Fibroblast of skin of scalp (primary cell): ENCODE measurements around the gene ZNF532.
"Not testable (repeated sequence)": the region's sequence is repeated elsewhere in the genome, so short reads cannot be mapped to it uniquely, and the experiment has no call there.

Experiments
- DNase-seq: peaks from one replicate; pipeline ENCODE4 v3.0.0-alpha.2; 2013

Gene ZNF532

DNA sequence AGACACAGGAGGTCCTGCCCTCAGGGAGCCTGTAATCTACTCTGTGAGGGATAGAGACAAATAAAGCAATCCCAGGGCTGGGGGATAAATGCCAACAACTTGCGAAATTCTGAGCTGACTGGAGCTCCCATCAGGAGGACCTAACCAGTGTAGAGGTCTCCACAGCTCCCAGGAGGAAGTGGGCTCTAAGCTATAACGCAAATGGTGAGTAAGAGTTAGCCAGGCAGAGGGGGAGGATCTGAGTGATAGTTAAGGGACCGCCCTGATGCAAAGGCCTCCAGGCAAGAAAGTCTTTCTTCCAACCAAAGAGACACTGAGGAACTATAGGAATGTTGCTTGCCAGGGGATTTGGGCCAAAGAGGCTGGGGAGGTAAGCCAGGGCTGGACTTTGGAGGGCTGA, 16.0 kb upstream of the ZNF532 start:
- peak; percentile 42 for DNase-seq

DNA sequence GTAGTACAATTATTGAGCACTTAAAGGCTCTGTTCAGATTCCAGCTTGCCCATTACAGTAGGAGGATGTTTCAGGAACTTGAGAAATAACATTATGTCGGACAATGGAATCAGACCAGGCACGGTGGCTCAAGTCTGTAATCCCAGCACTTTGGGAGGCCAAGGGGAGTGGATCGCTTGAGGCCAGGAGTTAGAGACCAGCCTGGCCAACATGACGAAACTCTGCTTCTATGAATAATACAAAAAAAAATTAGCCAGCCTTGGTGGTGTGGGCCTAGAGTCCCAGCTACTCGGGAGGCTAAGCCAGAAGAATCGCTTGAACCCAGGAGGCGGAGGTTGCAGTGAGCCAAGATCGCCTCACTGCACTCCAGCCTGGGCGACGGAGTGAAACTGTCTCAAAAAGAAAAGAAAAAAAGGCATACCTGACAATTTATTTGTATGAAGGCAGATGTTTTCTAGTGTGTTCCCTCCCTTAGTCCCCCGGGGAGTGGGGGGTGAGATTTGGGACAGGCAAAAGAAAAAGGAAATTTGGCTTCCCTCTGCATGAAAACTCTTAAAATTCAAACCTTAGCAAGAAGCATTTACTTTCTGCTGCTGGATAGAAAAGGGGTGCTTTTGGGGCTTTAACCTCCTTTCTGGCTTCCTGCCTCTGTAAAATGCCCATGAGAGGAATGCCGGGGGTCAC, 13.7 kb upstream of the ZNF532 start:
- DNase-seq, result no peak

DNA sequence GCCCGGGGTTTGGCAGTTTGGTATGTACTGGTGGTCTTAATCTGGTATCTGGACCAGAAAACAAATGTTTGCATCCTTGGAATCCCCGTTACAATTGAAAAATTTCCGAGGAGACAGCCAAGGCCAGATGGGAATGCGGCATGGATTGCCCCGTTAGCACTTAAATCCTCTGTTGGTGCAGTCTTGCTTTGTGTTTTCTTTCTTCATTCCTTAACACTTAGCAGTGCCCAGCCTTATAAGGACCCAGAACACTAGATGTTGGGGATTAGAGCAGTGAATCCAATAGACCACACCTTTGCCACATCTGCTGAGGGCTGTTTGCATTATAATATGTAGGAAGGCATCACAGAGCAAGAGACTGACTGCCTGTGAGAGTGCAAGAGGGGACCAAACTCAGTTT, 12.8 kb upstream of the ZNF532 start:
- DNase-seq, result no peak

DNA sequence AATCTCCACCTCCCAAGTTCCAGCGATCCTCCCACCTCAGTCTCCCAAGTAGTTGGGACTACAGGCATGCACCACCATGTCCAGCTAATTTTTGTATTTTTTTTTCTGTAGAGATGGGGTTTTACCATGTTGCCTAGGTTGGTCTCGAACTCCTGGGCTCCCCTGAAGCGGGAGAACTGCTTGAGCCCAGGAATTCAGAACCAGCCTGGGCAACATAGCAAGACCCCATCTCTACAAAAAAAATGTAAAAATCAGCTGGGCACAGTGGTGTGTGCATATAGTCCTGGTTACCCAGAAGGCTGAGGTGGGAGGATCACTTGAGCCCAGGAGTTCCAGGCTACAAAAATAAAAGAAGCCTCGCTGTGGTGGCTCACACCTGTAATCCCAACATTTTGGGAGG, 12.0 kb upstream of the ZNF532 start:
- no peak for DNase-seq

DNA sequence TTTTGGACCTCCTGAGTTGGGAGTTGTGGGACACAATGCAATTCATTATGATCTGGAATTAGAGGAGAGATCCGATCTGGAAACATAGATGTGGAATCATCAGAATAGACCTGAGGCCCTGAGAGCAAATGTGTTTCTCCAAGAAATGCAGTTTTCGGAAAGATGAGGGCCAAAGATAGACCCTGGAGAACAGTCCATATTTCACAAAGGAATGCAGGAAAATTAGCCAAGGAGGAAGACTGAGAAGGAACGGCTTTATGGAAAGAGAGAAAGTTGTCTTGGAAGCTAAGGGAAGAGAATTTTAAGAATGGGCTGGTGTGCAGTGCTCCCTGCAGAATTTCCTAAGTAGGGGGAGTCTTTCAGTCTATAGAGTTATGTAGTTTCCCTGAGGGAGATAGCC, 11.1 kb upstream of the ZNF532 start:
- DNase-seq, result no peak

DNA sequence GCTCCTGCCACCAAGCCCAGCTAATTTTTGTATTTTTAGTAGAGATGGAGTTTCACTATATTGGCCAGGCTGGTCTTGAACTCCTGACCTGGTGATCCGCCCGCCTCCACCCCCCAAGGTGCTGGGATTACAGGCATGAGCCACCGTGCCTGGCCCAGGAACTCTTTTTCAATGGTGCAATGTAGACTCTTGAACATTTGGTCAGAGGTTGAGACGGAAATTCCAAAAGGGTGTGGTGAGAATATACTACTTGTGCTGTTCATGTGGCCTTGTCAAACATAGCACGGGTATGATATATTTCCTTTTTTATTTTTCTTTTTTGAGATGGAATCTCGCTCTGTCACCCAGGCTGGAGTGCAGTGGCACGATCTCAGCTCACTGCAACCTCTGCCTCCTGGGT, 9.2 kb upstream of the ZNF532 start:
- DNase-seq, result not testable (repeated sequence)

DNA sequence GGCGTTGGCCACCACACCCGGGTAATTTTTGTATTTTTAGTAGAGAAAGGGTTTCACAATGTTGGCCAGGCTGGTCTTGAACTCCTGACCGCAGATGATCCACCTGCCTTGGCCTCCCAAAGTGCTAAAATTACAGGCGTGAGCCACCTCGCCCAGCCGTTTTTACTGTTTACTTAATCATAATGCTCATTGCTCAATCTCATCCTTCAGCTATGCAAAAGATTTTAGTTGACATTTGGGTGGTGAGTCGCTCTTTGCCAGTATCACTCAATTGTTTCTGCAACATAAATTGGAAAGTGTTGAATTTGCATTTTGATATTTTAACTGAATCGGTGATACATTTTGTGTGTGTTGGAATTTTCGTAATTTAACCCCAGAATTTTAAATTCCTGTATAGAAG, 7.8 kb upstream of the ZNF532 start:
- peak; percentile 72 for DNase-seq

DNA sequence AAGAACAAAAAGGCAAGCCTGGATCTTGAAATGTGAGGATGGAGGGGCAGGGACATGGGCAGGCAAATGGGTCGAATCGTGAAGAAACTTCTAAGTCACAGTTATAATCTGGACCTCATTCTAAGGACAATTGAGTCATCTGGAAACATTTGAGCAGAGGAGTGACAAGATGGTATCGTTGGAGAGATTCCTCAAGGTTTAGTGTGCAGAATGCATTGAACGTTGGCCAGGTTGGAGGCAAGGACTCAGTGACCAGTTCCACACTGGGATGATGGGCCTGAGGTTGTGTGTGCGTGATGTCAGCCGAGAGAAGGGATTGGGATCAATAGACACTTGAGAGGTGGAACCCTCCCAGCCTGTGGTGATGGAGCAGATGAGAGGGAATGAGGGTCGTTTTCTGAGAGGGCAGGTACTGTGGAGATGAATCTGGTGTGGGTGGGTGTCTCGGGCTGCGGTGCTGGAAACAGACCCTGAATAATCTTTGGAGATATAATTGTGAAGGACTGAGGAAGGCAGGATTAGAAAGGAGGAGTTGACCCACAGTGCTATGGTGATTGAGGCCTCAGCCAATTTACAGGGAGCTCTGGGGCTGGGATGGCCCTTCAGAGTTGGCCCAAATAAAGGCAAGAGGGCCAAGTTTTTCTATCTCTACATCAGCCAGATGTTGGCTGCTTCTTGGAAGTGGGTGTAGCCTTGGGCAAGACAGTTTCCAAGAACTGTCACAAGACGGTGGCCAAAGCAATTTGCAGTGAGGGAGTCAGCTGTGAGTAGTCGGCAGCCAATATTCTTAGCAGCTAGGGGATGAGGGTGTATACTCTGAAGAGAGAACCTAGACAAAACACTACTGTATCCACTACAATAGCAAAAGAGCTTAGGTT, 5.8 kb upstream of the ZNF532 start:
- DNase-seq, result no peak

DNA sequence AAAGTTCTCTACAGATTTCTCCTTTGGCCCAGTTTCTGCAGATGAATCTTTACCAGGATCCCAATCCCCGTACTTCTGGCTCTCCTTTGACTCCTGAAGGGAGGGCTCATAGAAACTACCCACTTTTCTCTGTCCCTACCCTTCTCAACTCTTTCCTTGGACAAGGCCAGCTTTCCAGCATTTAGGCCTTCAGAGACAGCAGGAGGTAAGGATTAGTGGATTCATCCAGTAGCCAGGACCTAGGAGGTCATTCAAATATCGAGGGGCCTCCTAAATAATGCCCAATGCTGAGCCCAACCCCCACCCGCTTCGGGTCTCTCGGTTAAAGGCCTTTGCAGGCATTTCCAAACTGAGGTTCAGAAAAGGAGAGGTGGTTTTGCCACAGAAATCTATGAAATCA, 4.8 kb upstream of the ZNF532 start:
- no peak for DNase-seq

DNA sequence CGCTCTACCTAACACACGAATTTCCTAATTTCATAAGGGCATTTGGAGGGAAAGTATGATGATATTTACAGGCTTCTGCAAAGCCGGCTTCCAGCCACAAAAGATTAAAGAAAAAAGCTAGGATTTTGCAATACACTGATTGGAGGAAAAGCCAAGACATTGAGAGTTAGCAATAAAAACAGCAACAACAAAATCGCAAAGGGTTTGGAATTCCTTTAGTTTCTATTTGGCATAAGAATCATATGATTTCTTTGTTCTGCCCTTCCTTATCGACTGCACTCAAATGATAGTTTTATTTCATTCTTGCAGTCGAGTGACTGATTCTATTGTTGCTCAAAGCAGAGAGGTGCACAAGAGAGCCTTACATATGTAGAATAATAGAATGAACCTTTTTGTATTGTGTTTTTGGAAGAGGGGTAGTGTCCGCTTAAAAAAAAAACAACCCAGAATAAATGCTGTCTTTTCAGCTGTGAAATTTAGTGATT, 3.9 kb upstream of the ZNF532 start:
- DNase-seq, result no peak

DNA sequence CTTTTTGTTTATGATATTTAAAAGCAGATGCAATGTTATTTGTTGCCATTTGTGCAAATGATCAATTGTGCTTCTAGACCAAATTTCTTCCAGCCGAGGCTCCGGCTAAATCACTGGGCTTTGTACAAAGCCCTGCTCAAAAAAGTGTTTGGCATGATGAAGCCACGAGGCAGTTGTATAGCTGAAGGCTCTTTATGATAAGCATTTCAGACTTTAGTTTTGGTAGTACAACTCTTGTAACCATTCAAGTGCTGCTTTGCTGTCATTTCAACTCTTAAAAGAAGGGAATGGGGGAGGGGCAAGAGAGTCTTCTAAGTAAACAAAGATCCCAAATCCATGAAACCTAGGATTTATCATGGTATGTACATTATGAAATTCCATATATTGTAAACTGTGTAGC, 3.3 kb upstream of the ZNF532 start:
- DNase-seq, result no peak

DNA sequence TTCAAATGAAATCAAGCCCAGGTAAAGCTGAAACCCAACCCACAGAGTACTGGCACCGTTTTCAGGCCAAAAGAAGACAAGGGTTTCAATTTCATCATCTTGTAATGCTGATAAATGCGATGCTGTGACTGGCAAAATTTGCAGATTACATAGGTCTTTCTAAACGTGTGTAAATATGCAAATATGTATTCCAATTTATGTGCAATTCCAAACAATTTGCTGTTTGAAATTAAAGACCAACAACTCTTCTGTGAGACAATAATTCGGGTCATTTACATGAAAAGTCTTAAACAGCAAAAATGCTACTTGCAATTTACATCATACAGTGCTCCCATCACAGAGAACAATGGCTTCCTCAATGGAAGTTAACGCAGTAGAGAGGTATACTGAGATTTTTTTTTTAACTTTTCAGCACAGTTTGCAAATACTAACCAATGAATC, 2.8 kb upstream of the ZNF532 start:
- no peak for DNase-seq

DNA sequence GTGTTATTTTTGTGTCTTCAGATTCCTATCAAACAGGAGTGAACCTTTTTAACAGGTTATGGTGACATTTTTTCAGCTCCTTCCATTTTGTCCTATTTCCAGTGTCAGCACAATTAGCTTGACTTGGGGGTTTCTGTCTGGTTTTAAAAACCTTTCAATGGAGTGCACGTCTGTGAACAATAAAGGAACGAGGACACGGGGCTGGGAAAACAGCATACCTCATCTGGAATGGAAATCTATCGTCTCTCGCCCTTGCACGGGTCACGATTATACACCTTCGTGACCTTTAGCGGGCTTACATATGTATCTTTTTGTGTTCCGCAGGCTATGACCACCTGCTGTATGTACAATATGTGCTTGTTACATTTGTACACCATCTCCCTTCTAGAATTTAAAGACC, 2.3 kb upstream of the ZNF532 start:
- DNase-seq, result no peak

DNA sequence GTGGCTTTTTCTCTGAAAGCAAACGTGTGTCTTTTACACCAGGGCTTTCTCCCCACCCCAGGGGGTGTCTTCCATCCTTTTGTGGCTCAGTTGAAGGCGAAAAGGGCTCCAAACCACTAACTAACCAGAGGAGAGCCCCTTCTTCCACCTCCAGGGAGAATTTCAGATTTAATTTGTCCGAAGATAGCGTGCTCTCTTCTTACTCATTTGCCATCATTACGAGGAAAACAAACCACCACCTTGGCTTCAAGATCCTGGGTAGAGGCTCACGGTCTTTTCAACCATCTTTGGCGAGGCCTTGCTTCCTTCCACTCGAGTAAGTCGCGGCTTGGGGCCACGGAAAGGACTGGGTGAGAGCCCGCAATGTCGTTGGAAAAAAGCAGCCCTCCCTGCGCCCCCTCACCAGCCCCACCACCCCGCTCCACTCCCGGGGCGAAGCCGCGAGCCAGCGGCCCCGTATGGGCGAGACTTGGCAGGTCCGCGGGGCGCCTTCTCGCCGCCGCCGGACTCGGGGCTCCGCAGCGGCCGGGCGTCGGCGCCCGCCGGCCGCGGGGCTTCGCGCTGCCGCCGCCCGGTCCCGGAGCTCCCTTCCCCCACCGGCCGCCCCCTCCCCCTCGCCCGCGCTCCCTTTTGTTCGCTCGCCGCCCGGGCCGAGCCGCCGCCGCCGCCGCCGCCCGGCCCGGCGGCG, 1.7 kb upstream of the ZNF532 start:
- DNase-seq, result peak; percentile 51

DNA sequence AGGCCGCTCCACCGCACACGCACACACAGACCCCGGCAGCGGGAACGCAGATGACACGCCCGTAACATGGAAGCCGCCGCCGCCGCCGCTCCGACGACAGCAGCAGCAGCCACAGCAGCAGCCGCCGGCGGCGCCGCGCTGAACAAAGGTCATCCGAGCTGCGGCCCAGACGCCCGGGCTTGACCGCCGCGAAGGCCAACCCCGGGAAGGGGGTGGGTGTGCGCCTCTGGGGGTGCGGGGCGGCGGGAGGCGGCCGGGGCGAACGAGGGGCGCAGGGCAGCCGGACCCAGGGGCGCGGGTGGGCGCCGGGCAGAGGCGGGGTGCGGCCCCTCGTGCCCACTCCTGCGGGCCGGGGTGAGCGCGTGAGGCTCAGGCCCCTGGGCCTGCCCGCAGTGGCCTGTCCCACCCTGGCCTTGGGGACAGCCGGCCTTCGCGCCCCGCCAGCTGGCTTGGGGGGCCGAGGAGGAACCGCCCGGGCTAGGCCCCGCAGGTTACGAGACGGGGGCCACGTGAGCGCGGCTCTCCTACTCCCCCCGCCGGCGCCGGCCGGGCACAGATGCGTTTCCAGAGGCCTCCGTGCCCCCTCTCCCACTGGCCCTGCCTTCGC, 1.0 kb upstream of the ZNF532 start:
- DNase-seq, result peak; percentile 52

DNA sequence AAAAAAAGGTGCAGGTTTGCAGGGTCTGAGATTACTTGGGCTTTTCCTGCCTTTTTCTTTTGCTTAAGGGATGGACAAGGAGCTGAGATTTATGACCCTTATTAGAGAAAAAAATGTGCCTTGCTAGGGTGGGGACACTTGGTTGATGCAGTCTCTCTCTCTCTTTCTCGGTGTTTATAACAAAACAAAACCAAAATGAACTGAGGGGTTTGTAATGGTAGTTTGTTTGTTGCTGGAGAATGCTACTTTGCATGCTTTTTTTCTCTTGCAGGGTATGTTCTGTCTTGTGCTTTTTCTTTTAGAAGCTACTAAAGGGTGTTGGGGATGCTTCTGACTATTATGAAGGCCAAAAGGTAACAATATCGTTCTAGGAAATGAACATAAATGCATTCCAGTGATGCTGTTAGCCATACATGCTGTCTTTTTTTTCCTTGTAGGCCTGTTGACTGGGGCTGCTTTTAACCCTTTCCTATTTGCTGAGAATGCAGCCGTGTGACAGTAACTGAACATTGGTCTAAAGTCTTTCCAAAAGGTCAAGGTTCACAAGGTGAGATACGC, 435 bp downstream of the ZNF532 start:
- DNase-seq, result no peak

DNA sequence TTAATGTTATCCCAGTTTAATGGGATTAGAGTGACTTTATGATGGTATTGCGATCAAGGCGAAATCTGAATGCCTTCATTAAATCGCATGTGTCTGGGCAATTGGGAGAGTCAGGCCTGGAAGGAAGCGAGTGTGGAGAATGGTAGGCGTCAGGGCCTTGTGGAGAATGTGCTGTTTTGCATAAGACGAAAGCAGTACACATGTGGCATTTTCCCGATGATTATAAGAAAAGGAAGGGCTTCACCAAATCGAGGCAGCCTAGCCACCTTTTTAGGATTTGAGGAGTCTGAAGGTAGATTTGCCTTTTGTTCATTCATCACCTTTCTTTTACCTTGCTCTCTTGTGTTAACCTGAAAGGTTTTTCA, 1.0 kb downstream of the ZNF532 start:
- DNase-seq, result no peak

DNA sequence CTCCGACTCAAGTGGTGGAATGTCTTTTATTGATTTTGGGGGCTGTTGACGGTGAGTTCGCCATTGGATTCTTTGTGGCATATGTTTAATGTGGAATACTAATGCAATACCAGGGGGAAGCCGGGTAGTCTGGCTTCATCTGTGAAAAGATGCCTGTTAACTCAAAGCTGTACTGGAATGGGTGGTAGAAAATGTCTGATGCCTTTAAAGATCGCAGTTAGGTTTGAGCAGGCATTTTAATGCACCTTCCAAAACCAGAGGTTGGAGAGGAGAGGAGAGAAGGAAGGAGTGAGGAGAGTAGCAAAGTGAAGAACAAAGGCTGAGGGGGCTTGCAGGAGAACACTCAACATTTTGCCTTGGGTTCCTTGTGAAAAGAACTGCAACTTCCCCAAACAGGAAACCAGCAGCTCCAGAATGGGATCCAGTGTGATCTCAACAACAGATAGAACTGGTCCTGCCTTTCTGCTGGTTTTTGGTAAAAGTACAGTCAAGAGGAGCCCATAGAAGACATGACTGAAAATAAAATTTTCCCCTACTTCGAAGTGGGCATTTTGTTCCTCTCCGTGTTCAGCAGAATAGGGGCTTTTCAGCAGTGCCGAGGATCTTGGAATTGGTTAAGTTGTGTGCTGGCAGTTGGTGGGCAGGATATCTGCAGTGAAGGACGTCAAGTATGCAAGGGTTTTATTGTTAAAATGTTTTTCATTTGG, 1.5 kb downstream of the ZNF532 start:
- DNase-seq, result no peak

DNA sequence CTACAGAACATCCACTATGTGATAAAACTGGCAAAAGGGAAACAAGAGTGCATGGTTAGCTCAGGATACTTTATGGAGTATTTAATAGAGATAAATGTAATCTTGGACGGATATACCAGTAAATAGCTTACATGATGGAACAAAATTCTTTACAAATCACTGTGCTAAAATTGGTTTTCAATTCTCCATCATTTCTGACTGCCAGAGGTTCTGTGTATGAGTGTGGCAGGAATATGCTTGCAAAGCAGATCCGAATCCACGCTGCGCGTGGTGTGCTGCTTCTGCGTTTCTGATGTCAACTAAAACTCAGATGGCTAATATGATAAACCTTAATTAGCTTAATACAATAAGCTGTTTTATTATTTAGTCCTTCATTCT, 2.1 kb downstream of the ZNF532 start:
- DNase-seq, result no peak

DNA sequence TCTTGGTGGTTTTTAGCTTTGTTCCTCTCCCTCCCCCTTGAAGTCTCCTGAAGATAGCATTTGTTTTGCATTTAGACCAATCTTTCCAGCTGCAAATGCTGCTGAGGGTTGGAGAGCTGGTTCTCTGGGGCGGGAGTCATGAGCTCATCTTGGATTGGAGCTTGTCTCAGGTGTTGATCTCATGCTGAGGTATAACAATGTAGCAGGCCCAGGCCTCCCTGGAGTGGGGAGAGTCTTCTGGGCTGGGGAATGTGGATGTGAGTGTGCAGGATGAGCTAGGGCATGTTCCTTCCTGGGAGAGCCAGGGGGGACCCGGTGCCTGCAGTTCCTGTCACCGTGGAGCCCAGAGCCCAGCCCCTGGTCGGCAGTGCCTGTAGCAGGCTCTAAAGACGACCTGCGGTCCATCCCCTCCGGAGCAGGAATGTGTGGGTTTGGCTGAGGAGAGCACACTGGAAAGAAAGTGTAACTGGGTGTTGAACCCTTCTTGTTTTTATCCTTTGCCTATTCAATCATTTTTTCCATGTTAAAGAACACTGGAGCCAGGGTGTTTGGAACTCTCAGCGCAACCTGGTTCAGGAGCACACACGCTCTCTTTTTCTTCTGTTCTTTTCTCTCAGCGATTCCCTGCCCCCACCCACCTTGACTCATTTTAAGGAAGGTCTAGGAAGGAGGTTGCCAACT, 2.7 kb downstream of the ZNF532 start:
- DNase-seq, result peak; percentile 52

DNA sequence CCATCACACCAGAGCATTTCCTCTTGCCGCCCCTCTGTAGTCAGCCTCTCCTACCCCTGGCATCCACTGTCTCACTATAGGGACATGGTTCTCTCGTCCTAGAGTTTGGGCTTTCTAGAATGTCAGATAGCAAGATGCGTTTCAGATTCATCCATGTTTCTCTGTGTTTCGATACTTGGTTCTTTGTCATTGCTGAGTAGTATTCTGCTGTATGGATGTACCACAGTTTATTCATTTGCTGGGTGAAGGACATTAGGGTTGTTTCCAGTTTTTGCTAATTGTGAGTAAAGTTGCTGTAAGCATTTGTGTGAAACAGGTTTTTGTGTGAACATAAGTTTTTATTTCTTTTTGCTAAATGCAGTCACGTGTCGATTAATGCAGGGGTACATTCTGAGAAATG, 3.8 kb downstream of the ZNF532 start:
- no peak for DNase-seq

DNA sequence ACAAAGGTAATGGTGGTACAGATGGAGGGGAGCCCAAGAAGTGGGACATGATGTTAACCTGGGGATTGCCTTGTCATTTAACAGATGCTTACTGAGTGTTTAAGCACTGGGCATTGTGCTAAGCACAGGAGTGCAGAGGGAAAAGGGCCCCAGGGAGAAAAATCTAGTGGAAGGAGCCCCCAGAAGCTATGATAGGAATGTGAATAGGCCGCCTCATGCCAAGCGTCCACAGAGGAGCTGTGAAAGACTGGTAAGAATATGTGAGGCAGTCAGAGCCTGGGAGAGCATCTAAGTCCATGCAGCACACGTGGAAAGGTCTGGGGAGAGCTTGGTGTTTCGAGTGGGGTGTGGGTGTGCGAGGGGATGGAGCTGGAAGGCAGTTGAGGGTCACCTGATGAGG, 5.5 kb downstream of the ZNF532 start:
- DNase-seq, result peak; percentile 79
